GM12801 (cell line): Measurements from ENCODE around the gene MDP1.

Source experiments
- CTCF ChIP-seq: IDR thresholded peaks from one replicate; pipeline ENCODE4 v1.5.1; 2011; ENCODE audit warnings: control low read depth; ENCODE audit not compliant: insufficient read length; ENCODE audit errors: extremely low read depth

Gene MDP1

GRCh38 chr14:24232121-24232644 is 16.3 kb upstream of the MDP1 start, which contains the start of gene NEDD8:
TSS of gene NEDD8 (minus strand) at chr14:24232367. CDS start at chr14:24232267, 100 bp downstream.
- no peak for TF ChIP-seq CTCF

GRCh38 chr14:24231263-24232120 is 15.6 kb upstream of the MDP1 start:
- no peak for TF ChIP-seq CTCF

GRCh38 chr14:24228902-24229301 is 13.0 kb upstream of the MDP1 start:
- TF ChIP-seq CTCF, result no peak

- TF ChIP-seq CTCF, result no peak
Measured at GRCh38 chr14:24226473-24226872, 10.6 kb upstream of the MDP1 start.

- no peak for TF ChIP-seq CTCF
Measured at GRCh38 chr14:24224618-24225071, 8.8 kb upstream of the MDP1 start.

GRCh38 chr14:24219521-24219920 is 3.7 kb upstream of the MDP1 start:
- no peak for TF ChIP-seq CTCF

DNA sequence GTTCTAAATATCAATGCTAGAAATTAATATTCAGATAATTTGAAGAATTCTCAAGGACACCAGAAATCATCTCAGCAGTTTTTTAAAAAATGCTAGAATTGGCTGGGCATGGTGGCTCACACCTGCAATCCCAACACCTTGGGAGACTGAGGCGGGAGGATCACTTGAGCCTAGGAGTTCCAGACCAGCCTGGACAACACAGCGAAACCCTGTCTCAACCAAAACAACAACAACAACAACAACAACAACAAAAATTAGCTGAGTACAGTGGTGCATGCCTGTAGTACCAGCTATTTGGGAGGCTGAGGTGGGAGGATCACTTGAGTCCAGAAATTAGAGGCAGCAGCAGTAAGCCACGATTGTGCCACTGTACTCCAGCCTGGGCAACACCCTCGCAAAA is 3.2 kb upstream of the MDP1 start:
- no peak for TF ChIP-seq CTCF
